KMS-11 (cell line): ENCODE measurements around the gene ANKRD27.
"Not testable (repeated sequence)": the region's sequence is repeated elsewhere in the genome, so short reads cannot be mapped to it uniquely, and the experiment has no call there.

Experiments
- H2AFZ ChIP-seq: fragments of 200-600 bp; sonication (generic); 2 replicates; pipeline ENCODE4 v1.6.1; 2016; ENCODE audit warnings: antibody characterized with exemption, mixed run types, low read depth
- H3K27ac ChIP-seq: fragments of 200-600 bp; sonication (generic); 2 replicates; pipeline ENCODE4 v1.6.1; 2016; ENCODE audit warnings: mild to moderate bottlenecking, mixed run types
- H3K27me3 ChIP-seq: fragments of 200-600 bp; sonication (generic); 2 replicates; pipeline ENCODE4 v1.6.1; 2017; ENCODE audit warnings: mild to moderate bottlenecking, low read depth, mixed run types, moderate library complexity; ENCODE audit not compliant: insufficient read depth
- H3K36me3 ChIP-seq: fragments of 200-600 bp; sonication (generic); 2 replicates; pipeline ENCODE4 v1.6.1; 2017; ENCODE audit warnings: mild to moderate bottlenecking, mixed run types; ENCODE audit not compliant: insufficient read depth
- H3K4me1 ChIP-seq: fragments of 200-600 bp; sonication (generic); 2 replicates; pipeline ENCODE4 v1.6.1; 2016; ENCODE audit warnings: mild to moderate bottlenecking, low read depth, mixed run types; ENCODE audit not compliant: poor library complexity, severe bottlenecking
- H3K4me2 ChIP-seq: fragments of 200-600 bp; sonication (generic); 2 replicates; pipeline ENCODE4 v1.7.0; 2016; ENCODE audit warnings: mild to moderate bottlenecking, mixed run types
- H3K4me3 ChIP-seq: fragments of 200-600 bp; sonication (generic); IDR thresholded peaks from 2 replicates; pipeline ENCODE4 v1.6.1; 2017; ENCODE audit warnings: low read depth, low read length, mixed read lengths; ENCODE audit not compliant: insufficient read depth
- H3K79me2 ChIP-seq: fragments of 200-600 bp; sonication (generic); 2 replicates; pipeline ENCODE4 v1.6.1; 2016; ENCODE audit warnings: low read depth, mixed run types; ENCODE audit not compliant: insufficient read depth
- H3K9ac ChIP-seq: fragments of 200-600 bp; sonication (generic); 2 replicates; pipeline ENCODE4 v1.6.1; 2016; ENCODE audit warnings: mild to moderate bottlenecking, mixed run types
- H4K20me1 ChIP-seq: fragments of 200-600 bp; sonication (generic); 2 replicates; pipeline ENCODE4 v1.6.1; 2016; ENCODE audit warnings: mild to moderate bottlenecking, mixed run types; ENCODE audit not compliant: insufficient read depth
- CTCF ChIP-seq: fragments of 200-600 bp; sonication (generic); conservative IDR thresholded peaks from 2 replicates; pipeline ENCODE4 v1.6.1; 2017; ENCODE audit warnings: low read depth, mild to moderate bottlenecking, antibody characterized with exemption, low read length, moderate library complexity, mixed read lengths

The ANKRD27 gene

DNA sequence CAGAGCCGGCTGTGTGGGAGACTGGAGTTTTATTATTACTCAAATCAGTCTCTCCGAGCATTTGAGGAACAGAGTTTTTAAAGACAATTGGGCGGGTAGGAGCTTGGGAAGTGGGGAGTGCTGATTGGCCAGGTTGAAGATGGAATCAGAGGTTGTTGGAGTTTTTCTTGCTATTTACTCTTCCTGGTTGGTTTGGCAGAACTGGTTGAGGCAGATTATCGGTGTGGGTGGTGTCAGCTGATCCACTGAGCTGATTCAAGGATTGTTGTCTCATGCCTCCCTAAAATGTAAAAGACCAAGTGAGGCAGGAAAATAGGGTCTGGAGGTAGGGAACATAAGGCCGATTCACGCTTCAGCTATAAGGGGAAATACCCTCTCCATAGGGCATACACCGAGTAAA lies 43.3 kb upstream of the ANKRD27 start:
- Histone ChIP-seq H4K20me1 (no peaks in the 10 kb centered on the region), H3K4me1 (no peaks in the 10 kb centered on the region)

GRCh38 chr19:32717496-32717895 lies 42.5 kb upstream of the ANKRD27 start:
- Histone ChIP-seq H4K20me1 (no peaks in the 10 kb centered on the region), H3K4me2 (no peak overlapping the region), H3K79me2 (no peaks in the 10 kb centered on the region), H3K27ac (no peak overlapping the region), H3K4me1 (no peaks in the 10 kb centered on the region), H3K27me3 (no peaks in the 10 kb centered on the region), H3K36me3 (peaks cover 6% of the 10 kb centered on the region; the same call in 1 of the 2 replicates), H3K4me3 (no peak overlapping the region), H3K9ac (no peak overlapping the region), H2AFZ (no peak overlapping the region)
- no peak for TF ChIP-seq CTCF

More for the DNA sequence above, 43.3 kb upstream of the ANKRD27 start:
- H3K27ac ChIP-seq, result no peak overlapping the region
- no peak for TF ChIP-seq CTCF
- no peak overlapping the region for H2AFZ ChIP-seq
- H3K4me2 ChIP-seq, result no peak overlapping the region
- H3K36me3 ChIP-seq, result peaks cover 1% of the 10 kb centered on the region; the same call in 1 of the 2 replicates
- no peak overlapping the region for H3K9ac ChIP-seq
- no peaks in the 10 kb centered on the region for H3K27me3 ChIP-seq
- H3K79me2 ChIP-seq, result no peaks in the 10 kb centered on the region
- H3K4me3 ChIP-seq, result no peak overlapping the region

DNA sequence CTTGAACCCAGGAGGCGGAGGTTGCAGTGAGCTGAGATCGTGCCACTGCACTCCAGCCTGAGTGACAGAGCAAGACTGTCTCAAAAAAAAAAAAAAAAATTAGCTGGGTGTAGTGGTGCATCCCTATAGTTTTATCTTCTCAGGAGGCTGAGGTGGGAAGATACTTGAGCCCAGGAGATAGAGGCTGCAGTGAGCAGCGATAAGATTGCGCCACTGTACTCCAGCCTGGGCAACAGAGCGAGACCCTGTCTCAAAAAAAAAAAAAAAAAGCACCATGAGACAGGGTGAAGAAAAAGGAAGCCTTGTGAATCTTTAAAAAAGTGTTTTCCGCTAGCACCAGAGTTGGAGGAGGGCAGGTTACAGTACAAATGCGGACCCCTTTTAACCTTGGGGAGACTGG lies 41.2 kb upstream of the ANKRD27 start:
- H3K27ac ChIP-seq, H3K79me2 ChIP-seq, H3K4me3 ChIP-seq, H3K9ac ChIP-seq, H3K4me1 ChIP-seq, H4K20me1 ChIP-seq, H2AFZ ChIP-seq, H3K4me2 ChIP-seq, H3K27me3 ChIP-seq, H3K36me3 ChIP-seq: not testable (repeated sequence)

DNA sequence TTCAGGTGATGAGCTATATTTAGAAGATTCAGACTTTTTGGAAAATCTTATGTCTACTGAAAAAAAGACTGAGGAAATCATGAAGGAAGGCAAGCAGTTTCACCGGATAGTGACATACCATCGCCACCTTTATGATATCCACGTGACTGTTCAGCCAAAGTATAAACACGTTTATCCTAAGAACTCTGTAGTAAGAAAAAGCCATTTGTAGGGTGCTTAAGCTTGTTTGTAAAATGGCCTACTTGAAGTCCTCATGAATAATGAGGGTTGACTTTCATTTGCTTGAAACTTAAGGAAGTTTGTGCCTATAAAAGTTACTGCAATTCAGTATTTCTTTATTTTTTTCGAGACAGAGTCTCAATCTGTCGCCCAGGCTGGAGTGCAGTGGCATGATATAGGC lies 36.8 kb upstream of the ANKRD27 start:
- H2AFZ ChIP-seq, result no peak overlapping the region
- H3K4me1 ChIP-seq, result no peaks in the 10 kb centered on the region
- H3K4me2 ChIP-seq, result no peak overlapping the region
- H3K27me3 ChIP-seq, result no peaks in the 10 kb centered on the region
- TF ChIP-seq CTCF, result no peak
- peaks cover 14% of the 10 kb centered on the region; the same call in 1 of the 2 replicates for H3K36me3 ChIP-seq
- H3K79me2 ChIP-seq, result peaks cover 17% of the 10 kb centered on the region; the same call in 1 of the 2 replicates
- no peaks in the 10 kb centered on the region; the same call in 1 of the 2 replicates for H4K20me1 ChIP-seq
- no peak overlapping the region for H3K4me3 ChIP-seq
- H3K27ac ChIP-seq, result no peak overlapping the region
- H3K9ac ChIP-seq, result no peak overlapping the region

- no peaks in the 10 kb centered on the region for H3K4me1 ChIP-seq
- H3K27ac ChIP-seq, result no peak overlapping the region
- no peak for TF ChIP-seq CTCF
- H3K36me3 ChIP-seq, result peaks cover 16% of the 10 kb centered on the region; the same call in 1 of the 2 replicates
- no peak overlapping the region for H3K4me2 ChIP-seq
- no peak overlapping the region for H3K9ac ChIP-seq
- H3K4me3 ChIP-seq, result no peak overlapping the region
- no peaks in the 10 kb centered on the region for H3K27me3 ChIP-seq
- peaks cover 45% of the 10 kb centered on the region; the same call in 1 of the 2 replicates for H3K79me2 ChIP-seq
- no peaks in the 10 kb centered on the region; the same call in 1 of the 2 replicates for H4K20me1 ChIP-seq
- H2AFZ ChIP-seq, result no peak overlapping the region
Measured at GRCh38 chr19:32709032-32709431, 34.1 kb upstream of the ANKRD27 start.
